GM21360 (cell line): Measurements from ENCODE around the gene ANKK1.

ENCODE experiments used
- ATAC-seq: cut with Tn5 transposase; IDR thresholded peaks from one replicate; pipeline ENCODE4 v1.9.1; 2021; ENCODE audit warnings: mild to moderate bottlenecking, moderate library complexity; ENCODE audit not compliant: unreplicated experiment

The ANKK1 gene

GRCh38 chr11:113376156-113376555, 11.4 kb upstream of the ANKK1 start:
- ATAC-seq, result no peak

GRCh38 chr11:113377681-113378412, 9.7 kb upstream of the ANKK1 start:
- ATAC-seq, result no peak

DNA sequence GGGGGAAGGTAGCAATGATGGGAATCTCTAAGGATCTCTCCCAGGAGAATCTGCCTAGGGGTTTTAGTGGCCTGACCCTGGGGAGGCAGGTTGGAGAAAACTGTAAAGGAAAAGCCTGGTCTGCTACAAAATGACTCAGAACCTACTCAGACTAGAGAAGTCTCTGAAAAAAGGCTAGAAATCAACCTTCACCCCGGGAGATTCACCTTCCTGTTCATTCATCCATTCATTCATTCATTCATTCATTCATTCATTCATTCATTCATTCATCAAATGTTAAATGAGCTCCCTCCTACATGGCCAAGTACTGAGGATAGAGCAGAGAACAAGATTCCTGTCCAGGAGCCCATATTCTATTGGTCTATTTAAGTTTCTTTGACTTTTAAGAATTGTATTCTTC, 8.9 kb upstream of the ANKK1 start:
- ATAC-seq, result no peak

DNA sequence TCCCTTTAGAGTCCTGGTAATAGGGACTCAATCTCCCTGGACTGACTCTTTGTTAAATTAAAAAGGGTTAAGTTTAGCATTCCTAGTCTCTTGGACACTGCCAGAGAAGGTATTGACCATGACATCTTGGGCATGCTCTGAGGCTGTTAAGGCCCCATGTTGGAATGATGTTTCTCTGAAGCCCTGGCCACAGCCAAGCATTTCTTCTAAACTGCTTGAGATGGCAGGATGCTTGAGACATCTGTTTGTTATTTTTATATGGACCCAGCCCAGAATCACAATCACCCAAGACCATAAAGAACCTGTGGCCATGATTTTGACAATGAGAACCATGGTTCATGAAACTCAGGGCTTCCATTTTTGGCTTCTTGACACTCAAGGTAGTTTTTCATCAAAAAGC, 5.5 kb upstream of the ANKK1 start:
- ATAC-seq, result no peak

GRCh38 chr11:113384551-113384950, 3.0 kb upstream of the ANKK1 start:
- no peak for ATAC-seq

DNA sequence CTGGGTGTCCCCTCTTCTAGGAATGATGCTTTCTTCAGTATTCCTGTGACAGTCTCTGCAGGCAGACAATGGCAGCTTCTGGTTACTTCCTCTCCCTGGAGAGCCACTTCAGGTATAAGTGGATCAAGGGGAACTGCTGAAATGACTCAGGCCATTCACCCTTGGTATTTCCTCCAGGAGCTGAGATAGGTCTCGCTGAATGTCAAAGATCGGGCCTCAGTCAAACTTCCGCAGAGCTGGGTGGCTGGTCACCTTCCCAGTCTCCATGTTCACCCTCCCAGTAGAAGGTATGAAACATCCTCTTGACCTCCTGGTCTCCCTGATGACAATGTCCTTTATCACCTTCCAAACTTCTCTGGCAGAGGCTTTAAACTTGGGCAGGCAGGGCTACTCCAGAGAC, 1.8 kb upstream of the ANKK1 start:
- no peak for ATAC-seq

DNA sequence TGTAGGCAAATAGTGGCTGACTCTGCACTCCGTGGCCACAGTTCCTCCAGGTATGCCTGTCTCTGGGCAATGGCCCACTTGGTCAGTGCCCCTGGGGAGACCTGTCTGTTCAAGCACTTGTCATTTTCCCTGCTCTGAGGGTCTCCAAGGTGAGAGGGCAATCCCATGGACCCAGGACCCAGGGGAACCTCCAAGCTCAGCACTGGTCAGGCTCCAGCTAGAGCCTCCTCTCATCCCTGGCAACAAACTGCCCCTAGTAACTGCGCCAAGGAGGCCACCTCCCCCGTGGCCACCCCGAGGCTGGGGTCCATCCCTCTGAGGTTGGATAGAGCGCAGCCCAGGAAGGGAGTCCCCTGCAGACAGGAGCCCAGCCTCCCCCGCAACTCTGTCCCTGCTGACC, 713 bp upstream of the ANKK1 start:
- no peak for ATAC-seq

DNA sequence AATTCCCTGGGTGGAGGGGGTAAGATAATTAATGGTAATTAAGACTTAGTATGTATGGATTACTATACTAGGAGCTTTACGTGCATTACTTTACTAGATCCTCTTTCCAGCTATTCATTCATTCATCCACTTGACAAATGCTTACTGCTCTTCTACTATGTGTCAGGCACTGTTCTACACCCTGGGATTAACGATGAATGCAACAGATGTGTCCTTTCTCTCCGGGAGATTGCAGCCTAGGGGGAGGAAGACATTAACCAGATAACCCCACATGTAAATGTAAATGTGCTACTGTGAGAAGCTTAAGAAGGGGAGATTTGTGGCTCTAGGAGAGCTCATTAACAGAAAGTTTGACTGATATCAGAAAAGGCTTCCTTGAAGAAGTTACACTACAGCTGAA, 1.7 kb downstream of the ANKK1 start:
- ATAC-seq, result no peak

DNA sequence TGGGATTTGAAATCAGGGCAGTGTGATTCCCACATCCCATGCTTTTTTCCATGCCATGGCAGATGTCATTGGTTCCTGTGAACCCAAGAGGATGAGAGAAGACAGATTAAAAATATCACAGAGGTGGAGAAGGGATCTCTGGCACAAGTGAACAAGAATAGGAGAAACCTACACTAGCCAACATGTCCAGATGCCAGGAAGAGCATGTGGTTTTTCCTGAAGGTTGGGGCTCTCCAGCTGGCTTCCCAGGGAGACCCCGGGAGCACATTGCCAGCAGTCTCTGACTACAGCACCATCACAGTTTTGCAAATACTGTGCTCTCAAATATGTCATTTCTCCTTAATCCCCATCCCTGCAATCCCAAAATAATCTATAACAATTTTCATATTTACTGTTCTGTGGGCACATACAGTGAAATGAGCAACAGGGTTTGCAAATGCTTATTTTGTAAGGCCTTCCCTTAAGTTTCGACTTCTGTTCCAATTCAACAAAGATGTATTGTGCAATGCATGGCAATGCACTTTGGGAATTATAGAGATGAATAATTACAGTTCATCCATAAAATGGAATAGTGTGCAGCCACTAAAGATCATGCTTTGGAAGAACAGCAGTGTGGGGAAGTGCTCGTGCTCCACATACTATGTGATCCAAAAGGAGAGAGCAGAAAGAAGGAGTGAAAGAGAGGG, 4.8 kb downstream of the ANKK1 start:
- no peak for ATAC-seq

DNA sequence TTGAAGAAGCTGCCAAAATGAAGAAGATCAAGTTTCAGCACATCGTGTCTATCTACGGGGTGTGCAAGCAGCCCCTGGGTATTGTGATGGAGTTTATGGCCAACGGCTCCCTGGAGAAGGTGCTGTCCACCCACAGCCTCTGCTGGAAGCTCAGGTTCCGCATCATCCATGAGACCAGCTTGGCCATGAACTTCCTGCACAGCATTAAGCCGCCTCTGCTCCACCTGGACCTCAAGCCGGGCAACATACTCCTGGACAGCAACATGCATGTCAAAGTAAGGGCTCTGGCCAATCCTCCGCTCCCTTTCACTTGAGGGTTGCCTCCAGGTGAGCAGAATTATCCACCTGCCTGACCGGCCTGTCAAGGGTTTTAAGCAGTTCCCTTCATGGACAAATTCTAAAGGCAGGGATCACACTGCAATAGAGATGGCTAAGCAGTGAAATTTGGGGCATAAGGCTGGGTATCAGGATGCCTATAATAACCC, 6.0 kb downstream of the ANKK1 start:
- no peak for ATAC-seq

DNA sequence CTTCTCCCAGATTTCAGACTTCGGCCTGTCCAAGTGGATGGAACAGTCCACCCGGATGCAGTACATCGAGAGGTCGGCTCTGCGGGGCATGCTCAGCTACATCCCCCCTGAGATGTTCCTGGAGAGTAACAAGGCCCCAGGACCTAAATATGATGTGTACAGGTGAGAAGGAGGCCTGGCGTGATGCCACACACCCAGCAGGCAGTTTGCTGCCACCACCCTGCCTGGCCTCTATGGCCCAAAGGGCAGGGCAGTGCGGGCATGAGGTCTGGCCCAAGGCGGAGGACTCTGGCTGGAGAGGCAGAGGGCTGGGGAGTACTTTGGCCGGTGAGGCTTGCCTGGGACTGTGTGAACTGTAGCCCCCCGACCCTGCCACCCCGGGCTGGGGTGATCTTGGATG, 7.3 kb downstream of the ANKK1 start:
- ATAC-seq, result no peak

DNA sequence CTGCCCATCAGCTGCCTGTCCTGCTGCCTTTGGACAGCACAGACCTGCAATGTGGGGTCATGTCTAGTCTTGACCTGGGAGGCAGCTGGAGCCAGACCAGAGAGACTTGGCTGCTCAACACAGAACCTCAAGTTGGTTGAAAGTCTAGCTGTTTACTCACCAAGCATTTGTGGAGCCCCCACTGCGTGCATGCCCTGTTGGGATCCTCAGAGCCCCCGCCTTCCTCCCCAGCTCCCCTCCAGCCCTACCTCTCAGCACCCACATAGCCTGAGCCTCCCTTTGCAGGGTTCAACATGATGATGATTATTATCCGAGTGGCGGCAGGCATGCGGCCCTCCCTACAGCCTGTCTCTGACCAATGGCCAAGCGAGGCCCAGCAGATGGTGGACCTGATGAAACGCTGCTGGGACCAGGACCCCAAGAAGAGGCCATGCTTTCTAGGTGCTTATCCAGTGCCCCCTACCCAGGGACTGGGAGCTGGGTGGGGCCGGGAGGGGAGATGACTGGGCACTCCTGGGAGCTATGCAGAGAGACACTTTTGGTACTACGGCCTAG, 8.3 kb downstream of the ANKK1 start:
- no peak for ATAC-seq

DNA sequence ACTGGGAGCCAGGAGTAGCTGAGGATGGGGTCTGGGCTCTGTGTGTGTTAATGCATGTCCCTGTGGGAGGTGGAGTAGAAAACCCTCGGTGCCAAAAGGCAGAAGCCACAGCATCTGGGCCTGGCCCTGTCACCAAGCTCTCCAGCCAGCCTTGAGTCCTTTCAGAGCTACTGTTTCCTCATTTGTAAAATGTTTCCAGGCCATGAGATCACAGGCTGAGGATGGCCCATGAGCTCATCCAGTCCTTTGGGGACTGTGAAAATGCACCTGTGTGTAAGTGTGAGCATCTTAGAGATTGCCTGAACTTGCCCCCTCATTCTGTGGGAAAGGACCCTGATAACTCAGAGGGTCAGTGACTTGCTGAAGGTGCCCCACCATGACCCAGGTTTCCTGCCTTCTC, 9.1 kb downstream of the ANKK1 start:
- no peak for ATAC-seq

- no peak for ATAC-seq
Observed at GRCh38 chr11:113397212-113397611, 9.6 kb downstream of the ANKK1 start.

DNA sequence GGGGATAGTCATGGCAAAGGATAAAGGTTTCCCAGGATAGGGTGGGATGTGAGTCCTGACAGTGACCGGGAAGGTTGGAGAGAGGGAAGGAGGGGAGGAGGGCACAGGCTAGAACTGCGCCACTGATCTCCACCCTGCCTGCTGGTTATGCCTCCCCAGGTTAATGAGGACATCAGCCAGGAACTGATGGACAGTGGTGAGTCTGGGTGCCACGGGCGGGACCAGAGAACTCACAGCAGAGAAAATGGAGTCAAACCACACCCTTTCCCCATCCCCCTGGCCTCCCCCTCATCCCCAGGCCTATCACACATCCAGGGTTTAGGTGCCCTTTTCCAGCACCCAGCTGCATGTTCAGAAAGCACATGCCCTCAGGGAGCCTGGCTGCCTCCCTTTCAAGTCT, 10.2 kb downstream of the ANKK1 start:
- no peak for ATAC-seq

DNA sequence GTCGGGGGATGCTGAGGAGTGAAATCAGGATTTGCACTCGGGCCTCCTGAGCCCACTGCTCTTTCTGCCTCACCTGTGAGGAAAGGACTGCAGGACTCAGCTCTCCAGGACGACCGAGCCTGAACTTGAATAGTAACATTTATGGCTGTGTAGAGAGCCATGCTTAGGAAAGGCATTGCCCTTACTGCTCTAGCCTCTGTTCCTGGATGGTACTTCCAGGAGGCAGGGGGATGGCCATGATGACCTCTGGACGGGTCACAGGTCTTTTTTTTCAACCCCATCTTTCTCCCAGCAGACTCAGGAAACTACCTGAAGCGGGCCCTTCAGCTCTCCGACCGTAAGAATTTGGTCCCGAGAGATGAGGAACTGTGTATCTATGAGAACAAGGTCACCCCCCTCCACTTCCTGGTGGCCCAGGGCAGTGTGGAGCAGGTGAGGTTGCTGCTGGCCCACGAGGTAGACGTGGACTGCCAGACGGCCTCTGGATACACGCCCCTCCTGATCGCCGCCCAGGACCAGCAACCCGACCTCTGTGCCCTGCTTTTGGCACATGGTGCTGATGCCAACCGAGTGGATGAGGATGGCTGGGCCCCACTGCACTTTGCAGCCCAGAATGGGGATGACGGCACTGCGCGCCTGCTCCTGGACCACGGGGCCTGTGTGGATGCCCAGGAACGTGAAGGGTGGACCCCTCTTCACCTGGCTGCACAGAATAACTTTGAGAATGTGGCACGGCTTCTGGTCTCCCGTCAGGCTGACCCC, 11.3 kb downstream of the ANKK1 start:
- no peak for ATAC-seq

DNA sequence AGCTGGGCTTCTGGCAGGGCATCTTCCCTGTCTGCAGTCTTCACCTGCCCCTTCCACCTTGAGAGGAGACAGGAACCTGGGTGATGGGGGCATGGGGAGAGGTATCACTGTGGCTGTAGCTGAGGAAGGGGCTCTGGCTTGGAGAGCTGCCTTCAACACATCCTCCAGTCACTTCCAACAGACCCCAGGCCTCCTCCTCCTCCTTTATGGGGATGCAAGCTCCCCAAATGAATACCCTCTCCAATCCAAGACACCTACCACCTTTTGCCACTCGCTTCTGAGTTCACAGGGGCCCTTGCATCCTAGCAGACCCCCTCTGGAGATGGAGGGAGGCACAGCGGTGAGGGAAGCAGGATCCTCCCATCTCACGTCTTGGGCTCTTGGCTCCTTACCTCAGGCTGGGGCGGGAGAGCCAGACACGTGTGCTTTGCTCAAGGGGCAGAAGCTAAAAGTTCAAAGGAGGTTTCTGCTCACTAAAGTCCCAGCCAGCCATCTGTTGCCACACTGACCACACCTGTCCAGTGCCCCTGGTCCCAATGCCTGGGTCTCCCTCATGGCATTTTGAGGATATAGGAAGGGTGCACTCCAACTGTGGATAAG, 13.2 kb downstream of the ANKK1 start:
- no peak for ATAC-seq

DNA sequence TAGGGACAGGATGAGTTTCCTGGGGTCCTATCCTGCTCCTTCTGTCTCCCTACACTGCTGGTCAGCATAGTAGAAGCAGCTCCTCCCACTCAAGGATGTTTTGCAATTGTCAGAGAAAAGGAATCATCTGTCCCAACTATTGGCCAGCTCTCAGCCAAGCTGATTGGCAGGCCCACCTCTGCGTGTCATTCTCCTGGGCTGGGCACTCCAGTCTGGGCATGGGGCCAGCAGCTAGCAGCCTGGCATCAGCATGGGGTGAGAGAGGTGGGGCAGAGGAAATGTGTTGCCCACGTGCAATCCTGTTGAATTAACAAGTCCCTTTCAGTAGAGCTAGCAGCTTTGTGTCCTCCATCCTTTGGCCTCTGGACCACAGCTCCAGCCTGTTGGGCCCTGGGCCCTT, 14.1 kb downstream of the ANKK1 start:
- ATAC-seq, result no peak

DNA sequence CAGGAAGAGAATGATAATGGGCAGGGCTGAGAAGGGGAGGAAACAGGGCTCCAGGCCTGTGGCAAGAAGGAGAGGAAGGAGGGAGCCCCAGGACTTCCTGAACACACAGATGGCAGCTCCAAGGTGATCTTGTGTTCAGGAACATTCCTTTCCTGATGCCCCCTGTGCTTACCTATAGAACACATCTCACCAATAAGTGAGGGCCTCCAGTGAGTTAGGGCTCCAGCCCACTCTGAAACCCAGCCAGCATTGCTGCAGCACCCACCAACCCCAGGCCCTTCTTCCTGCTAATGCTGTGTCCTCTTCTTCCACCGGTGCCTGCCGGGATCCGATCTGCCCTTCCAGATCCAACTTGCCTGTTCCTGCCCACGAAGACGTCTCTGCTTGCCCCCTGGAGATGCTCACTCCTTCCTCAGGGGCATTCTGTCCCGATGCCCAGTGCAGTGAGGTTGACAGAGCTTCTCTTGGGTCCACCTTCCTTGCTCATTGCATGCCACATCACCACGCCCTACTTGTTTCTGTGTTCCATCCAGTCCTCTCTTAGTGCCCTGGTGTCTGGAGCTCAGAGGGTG, 17.4 kb downstream of the ANKK1 start:
- ATAC-seq, result no peak

DNA sequence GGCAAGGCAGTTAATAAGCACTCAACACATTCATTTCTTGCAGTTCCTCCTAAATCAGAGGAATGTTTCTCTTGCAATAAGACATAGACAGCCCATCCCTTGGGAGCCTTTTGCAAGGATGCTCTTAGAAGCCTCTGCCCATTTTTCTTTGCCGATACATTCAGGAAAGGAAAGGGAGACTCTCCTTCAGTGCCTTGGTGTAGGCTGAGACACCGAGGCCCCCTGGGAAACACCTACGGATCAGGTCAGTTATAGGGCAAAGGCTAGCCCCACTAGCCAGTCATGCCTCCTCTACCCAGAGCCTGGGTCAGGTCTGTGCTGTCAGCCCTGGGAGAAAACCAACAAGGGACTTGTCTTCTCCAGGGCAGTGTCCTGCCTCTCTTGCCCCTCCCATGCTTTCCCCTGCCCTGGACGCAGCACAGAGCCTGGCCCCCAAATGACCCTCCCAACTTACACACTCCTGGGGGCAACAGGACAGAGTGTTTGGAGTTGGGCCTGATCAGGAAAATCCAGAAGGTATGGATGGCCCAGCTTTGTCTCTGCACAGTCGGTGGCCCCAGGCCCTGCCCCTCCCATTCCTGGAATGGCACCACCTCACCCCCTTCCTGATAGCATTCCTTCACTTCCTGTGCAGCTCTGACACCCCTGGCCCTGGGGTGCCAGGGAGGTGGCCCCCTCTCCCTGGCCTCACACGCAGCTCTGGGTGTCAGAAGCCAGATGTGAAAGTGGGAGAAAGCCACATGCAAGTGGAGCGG, 18.3 kb downstream of the ANKK1 start:
- no peak for ATAC-seq
